ENCODE measurements around the gene NCOA7. TPM values are rescaled to one million over a fixed set of nuclear protein-coding genes. Genes with fewer than 3 reads are reported as not detected.
A peak's percentile ranks its signal among the peaks of the same experiment; 100 is the strongest.

NCOA7 gene
- total RNA-seq, 1 donor from 2014 or later: 21.1 TPM

DNA sequence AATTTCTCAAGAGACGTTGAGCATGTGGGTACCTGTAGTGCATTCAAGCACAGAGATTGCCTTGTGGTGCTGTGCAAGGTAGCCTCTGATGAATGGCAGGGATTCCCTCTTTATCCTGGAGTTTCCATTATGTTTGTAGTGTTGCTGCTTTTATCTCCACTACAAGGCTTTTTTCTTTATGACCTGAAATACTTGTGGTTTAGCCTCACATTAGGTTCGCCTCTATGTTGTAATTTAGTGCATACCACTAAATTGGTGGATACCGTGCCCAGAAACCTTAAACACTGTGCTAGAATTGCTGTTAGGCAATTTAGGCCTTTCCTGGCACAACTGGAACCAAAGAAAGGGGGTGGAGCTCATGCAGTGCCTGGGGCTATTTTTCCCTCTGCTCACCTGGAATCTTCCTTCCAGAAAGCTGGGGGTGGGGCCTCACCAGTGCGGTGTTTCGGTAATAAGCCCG lies 76.8 kb downstream of the NCOA7 start:
- H3K27me3 ChIP-seq (ENCODE audit: control insufficient read depth, insufficient read depth, low read length): no peaks in the 10 kb centered on the region
- TF ChIP-seq, protein P1, sequence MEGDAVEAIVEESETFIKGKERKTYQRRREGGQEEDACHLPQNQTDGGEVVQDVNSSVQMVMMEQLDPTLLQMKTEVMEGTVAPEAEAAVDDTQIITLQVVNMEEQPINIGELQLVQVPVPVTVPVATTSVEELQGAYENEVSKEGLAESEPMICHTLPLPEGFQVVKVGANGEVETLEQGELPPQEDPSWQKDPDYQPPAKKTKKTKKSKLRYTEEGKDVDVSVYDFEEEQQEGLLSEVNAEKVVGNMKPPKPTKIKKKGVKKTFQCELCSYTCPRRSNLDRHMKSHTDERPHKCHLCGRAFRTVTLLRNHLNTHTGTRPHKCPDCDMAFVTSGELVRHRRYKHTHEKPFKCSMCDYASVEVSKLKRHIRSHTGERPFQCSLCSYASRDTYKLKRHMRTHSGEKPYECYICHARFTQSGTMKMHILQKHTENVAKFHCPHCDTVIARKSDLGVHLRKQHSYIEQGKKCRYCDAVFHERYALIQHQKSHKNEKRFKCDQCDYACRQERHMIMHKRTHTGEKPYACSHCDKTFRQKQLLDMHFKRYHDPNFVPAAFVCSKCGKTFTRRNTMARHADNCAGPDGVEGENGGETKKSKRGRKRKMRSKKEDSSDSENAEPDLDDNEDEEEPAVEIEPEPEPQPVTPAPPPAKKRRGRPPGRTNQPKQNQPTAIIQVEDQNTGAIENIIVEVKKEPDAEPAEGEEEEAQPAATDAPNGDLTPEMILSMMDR (IDR thresholded peaks at IDR 0.05; ENCODE audit: insufficient read depth, low read length, poor library complexity, severe bottlenecking): no peak
- H3K36me3 ChIP-seq (ENCODE audit: control insufficient read depth, insufficient read depth, low read length): no peaks in the 10 kb centered on the region
- no peak overlapping the region for H3K4me3 ChIP-seq (ENCODE audit: low read depth, low read length)
- peak; percentile 76 for DNase-seq (ENCODE audit: low read depth)

- H3K36me3 ChIP-seq (ENCODE audit: control insufficient read depth, insufficient read depth, low read length): no peaks in the 10 kb centered on the region
- H3K27me3 ChIP-seq (ENCODE audit: control insufficient read depth, insufficient read depth, low read length): no peaks in the 10 kb centered on the region
- TF ChIP-seq, protein P1 (IDR thresholded peaks at IDR 0.05; ENCODE audit: insufficient read depth, low read length, poor library complexity, severe bottlenecking): no peak
- DNase-seq (ENCODE audit: low read depth): no peak
- H3K4me3 ChIP-seq (ENCODE audit: low read depth, low read length): no peak overlapping the region
These were observed 77.5 kb downstream of the NCOA7 start for GRCh38 chr6:125868252-125868651.

DNA sequence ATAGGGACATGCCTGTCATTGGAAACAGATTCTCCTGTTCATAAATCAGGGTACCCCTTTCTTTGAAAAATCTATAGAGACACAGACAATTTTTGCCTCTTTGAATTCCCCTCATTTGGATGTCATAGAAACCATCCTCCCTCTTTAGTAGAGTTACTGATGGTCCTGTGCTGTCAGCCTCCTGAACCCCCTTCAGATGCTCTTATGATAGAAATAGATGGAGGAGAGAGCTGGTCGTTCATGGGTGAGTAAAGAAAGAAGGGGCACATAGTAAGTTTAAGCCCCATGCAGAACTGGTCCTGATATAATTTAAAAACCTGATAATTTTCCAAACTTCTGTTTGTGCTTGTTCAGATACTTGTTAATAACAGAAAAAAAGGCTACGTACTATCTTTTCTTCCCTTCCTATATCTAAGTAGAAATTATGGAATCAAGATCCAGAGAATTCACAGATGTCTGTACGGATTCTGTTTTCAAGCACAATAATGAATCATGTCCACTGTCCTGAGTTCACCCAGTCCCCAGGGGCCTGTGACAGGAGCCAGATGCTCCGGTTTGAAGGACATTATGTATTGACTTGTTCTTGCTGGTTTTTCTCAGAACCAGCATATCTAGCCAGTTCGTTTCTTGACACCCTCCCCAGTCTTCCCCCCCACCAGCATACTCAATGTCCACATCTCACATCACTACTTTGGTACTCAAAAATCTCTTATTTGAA lies 78.1 kb downstream of the NCOA7 start:
- DNase-seq (ENCODE audit: low read depth): no peak
- no peaks in the 10 kb centered on the region for H3K27me3 ChIP-seq (ENCODE audit: control insufficient read depth, insufficient read depth, low read length)

DNA sequence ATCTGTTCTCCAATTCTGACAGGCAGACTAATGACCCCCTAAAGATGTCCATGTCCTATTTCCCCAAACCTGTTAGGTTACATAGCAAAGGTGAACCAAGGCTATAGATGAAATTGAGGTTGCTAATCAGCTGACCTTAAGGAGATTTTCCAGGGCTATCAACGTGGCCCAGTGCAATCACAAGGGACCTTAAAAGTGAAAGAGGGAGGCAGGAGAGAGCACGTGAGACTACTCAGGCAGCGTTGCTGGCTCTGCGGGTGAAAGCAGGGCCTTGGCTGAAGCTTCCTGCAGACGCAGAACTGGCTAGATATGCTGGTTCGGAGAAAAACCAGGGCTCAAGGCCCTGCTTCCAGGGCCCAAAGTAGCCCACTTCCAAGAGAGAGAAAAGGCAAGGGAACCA lies 78.7 kb downstream of the NCOA7 start:
- Histone ChIP-seq H3K27me3 (ENCODE audit: control insufficient read depth, insufficient read depth, low read length) (no peaks in the 10 kb centered on the region), H3K36me3 (ENCODE audit: control insufficient read depth, insufficient read depth, low read length) (no peaks in the 10 kb centered on the region), H3K4me3 (ENCODE audit: low read depth, low read length) (no peak overlapping the region)
- TF ChIP-seq, protein P1 (IDR thresholded peaks at IDR 0.05; ENCODE audit: insufficient read depth, low read length, poor library complexity, severe bottlenecking): no peak
- DNase-seq (ENCODE audit: low read depth): no peak

More for the DNA sequence above, 78.1 kb downstream of the NCOA7 start:
- no peaks in the 10 kb centered on the region for H3K36me3 ChIP-seq (ENCODE audit: control insufficient read depth, insufficient read depth, low read length)
- no peak overlapping the region for H3K4me3 ChIP-seq (ENCODE audit: low read depth, low read length)
- TF ChIP-seq, protein P1 (IDR thresholded peaks at IDR 0.05; ENCODE audit: insufficient read depth, low read length, poor library complexity, severe bottlenecking): no peak

GRCh38 chr6:125871365-125871764 lies 80.6 kb downstream of the NCOA7 start:
- DNase-seq (ENCODE audit: low read depth): no peak

More at GRCh38 chr6:125871365-125871764, 80.6 kb downstream of the NCOA7 start:
- TF ChIP-seq, protein P1 (IDR thresholded peaks at IDR 0.05; ENCODE audit: insufficient read depth, low read length, poor library complexity, severe bottlenecking): no peak
- H3K36me3 ChIP-seq (ENCODE audit: control insufficient read depth, insufficient read depth, low read length): no peaks in the 10 kb centered on the region
- no peaks in the 10 kb centered on the region for H3K27me3 ChIP-seq (ENCODE audit: control insufficient read depth, insufficient read depth, low read length)
- H3K4me3 ChIP-seq (ENCODE audit: low read depth, low read length): no peak overlapping the region

Measured in kidney epithelial cell (primary cell).